ENCODE measurements around the gene PCP4L1. TPM values are rescaled to one million over a fixed set of nuclear protein-coding genes. Genes with fewer than 3 reads are reported as not detected.
"Not testable (repeated sequence)": the region's sequence is repeated elsewhere in the genome, so short reads cannot be mapped to it uniquely, and the experiment has no call there.

Gene PCP4L1
- total RNA-seq, 1 donor from 2014 or later, result 0.35 TPM

DNA sequence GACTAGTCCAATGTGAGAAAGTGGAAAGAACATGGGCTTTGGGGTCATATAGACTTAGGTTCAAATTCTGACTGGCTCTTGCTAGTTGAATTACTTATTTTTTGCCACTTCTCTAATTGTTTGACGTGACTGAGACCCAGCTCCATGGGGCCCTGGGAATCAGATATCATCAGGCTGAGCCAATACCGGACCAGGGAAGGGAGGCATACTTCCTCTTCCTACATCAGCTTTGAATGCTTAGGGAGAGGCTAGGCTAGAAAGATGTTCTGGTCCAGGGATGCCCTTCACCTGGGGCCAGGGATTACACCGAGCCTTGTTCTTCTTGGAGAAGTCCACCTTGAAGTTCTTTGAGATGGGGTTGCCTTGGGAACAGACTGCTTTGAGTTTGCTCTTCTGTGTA is 16.9 kb upstream of the PCP4L1 start:
- no peak for DNase-seq (ENCODE audit: low spot score)
- no peaks in the 10 kb centered on the region for H3K9me3 Mint-ChIP-seq (ENCODE audit: low read depth)

GRCh38 chr1:161242313-161242712 is 16.2 kb upstream of the PCP4L1 start:
- TF ChIP-seq, protein P1, sequence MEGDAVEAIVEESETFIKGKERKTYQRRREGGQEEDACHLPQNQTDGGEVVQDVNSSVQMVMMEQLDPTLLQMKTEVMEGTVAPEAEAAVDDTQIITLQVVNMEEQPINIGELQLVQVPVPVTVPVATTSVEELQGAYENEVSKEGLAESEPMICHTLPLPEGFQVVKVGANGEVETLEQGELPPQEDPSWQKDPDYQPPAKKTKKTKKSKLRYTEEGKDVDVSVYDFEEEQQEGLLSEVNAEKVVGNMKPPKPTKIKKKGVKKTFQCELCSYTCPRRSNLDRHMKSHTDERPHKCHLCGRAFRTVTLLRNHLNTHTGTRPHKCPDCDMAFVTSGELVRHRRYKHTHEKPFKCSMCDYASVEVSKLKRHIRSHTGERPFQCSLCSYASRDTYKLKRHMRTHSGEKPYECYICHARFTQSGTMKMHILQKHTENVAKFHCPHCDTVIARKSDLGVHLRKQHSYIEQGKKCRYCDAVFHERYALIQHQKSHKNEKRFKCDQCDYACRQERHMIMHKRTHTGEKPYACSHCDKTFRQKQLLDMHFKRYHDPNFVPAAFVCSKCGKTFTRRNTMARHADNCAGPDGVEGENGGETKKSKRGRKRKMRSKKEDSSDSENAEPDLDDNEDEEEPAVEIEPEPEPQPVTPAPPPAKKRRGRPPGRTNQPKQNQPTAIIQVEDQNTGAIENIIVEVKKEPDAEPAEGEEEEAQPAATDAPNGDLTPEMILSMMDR (IDR thresholded peaks at IDR 0.05), result no peak
- Mint-ChIP-seq H3K4me1 (ENCODE audit: low read depth) (no peaks in the 10 kb centered on the region), H3K27me3 (ENCODE audit: low read depth) (peaks cover 3% of the 10 kb centered on the region), H3K9me3 (ENCODE audit: low read depth) (no peaks in the 10 kb centered on the region), H3K27ac (ENCODE audit: unreplicated experiment) (no peak overlapping the region), H3K4me3 (ENCODE audit: unreplicated experiment) (no peak overlapping the region), H3K36me3 (ENCODE audit: low read depth) (no peaks in the 10 kb centered on the region)
- no peak for DNase-seq (ENCODE audit: low spot score)

More for the DNA sequence above, 16.9 kb upstream of the PCP4L1 start:
- TF ChIP-seq, protein P1 (IDR thresholded peaks at IDR 0.05), result no peak
- H3K4me3 Mint-ChIP-seq (ENCODE audit: unreplicated experiment), result no peak overlapping the region
- no peaks in the 10 kb centered on the region for H3K36me3 Mint-ChIP-seq (ENCODE audit: low read depth)
- H3K4me1 Mint-ChIP-seq (ENCODE audit: low read depth), result no peaks in the 10 kb centered on the region
- no peak overlapping the region for H3K27ac Mint-ChIP-seq (ENCODE audit: unreplicated experiment)
- H3K27me3 Mint-ChIP-seq (ENCODE audit: low read depth), result peaks cover 3% of the 10 kb centered on the region

GRCh38 chr1:161244888-161245287 is 13.7 kb upstream of the PCP4L1 start:
- DNase-seq (ENCODE audit: low spot score), result no peak
- H3K4me1 Mint-ChIP-seq (ENCODE audit: low read depth), result no peaks in the 10 kb centered on the region
- TF ChIP-seq, protein P1 (IDR thresholded peaks at IDR 0.05), result no peak
- H3K27me3 Mint-ChIP-seq (ENCODE audit: low read depth), result peaks cover 3% of the 10 kb centered on the region
- peaks cover 3% of the 10 kb centered on the region for H3K9me3 Mint-ChIP-seq (ENCODE audit: low read depth)
- H3K27ac Mint-ChIP-seq (ENCODE audit: unreplicated experiment), result no peak overlapping the region
- H3K4me3 Mint-ChIP-seq (ENCODE audit: unreplicated experiment), result no peak overlapping the region
- peaks cover 1% of the 10 kb centered on the region for H3K36me3 Mint-ChIP-seq (ENCODE audit: low read depth)

DNA sequence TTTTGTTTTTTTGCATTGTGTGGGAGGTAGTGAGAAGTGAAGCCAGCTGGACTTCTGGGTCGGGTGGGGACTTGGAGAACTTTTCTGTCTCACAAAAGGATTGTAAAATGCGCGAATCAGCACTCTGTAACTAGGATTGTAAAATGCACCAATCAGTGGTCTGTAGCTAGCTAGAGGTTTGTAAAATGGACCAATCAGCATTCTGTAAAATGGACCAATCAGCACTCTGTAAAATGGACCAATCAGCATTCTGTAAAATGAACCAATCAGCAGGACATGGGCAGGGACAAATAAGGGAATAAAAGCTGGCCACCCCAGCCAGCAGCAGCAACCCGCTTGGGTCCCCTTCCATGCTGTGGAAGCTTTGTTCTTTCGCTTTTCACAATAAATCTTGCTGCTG is 8.4 kb upstream of the PCP4L1 start:
- H3K4me3 Mint-ChIP-seq (ENCODE audit: unreplicated experiment); H3K36me3 Mint-ChIP-seq (ENCODE audit: low read depth); DNase-seq (ENCODE audit: low spot score); H3K9me3 Mint-ChIP-seq (ENCODE audit: low read depth); H3K27ac Mint-ChIP-seq (ENCODE audit: unreplicated experiment); H3K27me3 Mint-ChIP-seq (ENCODE audit: low read depth); H3K4me1 Mint-ChIP-seq (ENCODE audit: low read depth): not testable (repeated sequence)

DNA sequence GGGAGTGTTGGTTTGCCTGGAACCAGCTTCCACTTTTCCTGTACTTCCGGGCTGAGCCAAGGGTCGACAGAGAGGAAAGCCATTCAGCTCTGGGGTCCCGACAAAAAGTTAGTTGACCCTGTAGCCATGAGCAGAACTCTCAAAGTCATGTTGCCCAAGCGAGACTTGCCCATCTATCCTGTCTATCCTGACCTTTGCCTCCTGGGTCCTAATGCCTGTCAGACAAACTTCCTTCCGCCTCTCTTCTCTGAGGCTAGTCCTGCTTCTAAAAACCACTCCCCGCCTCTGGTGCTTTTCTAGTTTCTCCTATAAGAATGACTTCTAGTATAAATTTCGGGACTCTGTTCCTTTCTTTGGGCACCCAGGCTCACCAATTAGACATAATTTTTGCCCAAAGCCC is 7.7 kb upstream of the PCP4L1 start:
- H3K27ac Mint-ChIP-seq (ENCODE audit: unreplicated experiment), result no peak overlapping the region
- no peak for DNase-seq (ENCODE audit: low spot score)

GRCh38 chr1:161251579-161251978 is 7.0 kb upstream of the PCP4L1 start:
- H3K9me3 Mint-ChIP-seq (ENCODE audit: low read depth), result peaks cover 13% of the 10 kb centered on the region
- TF ChIP-seq, protein P1 (IDR thresholded peaks at IDR 0.05), result no peak
- DNase-seq (ENCODE audit: low spot score), result no peak
- H3K27me3 Mint-ChIP-seq (ENCODE audit: low read depth), result peaks cover 10% of the 10 kb centered on the region
- peaks cover 4% of the 10 kb centered on the region for H3K36me3 Mint-ChIP-seq (ENCODE audit: low read depth)
- no peak overlapping the region for H3K27ac Mint-ChIP-seq (ENCODE audit: unreplicated experiment)
- H3K4me3 Mint-ChIP-seq (ENCODE audit: unreplicated experiment), result no peak overlapping the region
- H3K4me1 Mint-ChIP-seq (ENCODE audit: low read depth), result no peaks in the 10 kb centered on the region

More for the DNA sequence above, 7.7 kb upstream of the PCP4L1 start:
- H3K27me3 Mint-ChIP-seq (ENCODE audit: low read depth), result peaks cover 10% of the 10 kb centered on the region
- TF ChIP-seq, protein P1 (IDR thresholded peaks at IDR 0.05), result no peak
- peaks cover 10% of the 10 kb centered on the region for H3K9me3 Mint-ChIP-seq (ENCODE audit: low read depth)
- H3K4me3 Mint-ChIP-seq (ENCODE audit: unreplicated experiment), result no peak overlapping the region
- peaks cover 4% of the 10 kb centered on the region for H3K36me3 Mint-ChIP-seq (ENCODE audit: low read depth)
- H3K4me1 Mint-ChIP-seq (ENCODE audit: low read depth), result no peaks in the 10 kb centered on the region

- not testable (repeated sequence) for DNase-seq (ENCODE audit: low spot score); H3K4me3 Mint-ChIP-seq (ENCODE audit: unreplicated experiment); H3K27ac Mint-ChIP-seq (ENCODE audit: unreplicated experiment)
- H3K36me3 Mint-ChIP-seq (ENCODE audit: low read depth), result peaks cover 16% of the 10 kb centered on the region
- peaks cover 16% of the 10 kb centered on the region for H3K4me1 Mint-ChIP-seq (ENCODE audit: low read depth)
- H3K27me3 Mint-ChIP-seq (ENCODE audit: low read depth), result peaks cover 31% of the 10 kb centered on the region
- H3K9me3 Mint-ChIP-seq (ENCODE audit: low read depth), result peaks cover 25% of the 10 kb centered on the region
Observed at GRCh38 chr1:161255302-161255701, 3.2 kb upstream of the PCP4L1 start.

DNA sequence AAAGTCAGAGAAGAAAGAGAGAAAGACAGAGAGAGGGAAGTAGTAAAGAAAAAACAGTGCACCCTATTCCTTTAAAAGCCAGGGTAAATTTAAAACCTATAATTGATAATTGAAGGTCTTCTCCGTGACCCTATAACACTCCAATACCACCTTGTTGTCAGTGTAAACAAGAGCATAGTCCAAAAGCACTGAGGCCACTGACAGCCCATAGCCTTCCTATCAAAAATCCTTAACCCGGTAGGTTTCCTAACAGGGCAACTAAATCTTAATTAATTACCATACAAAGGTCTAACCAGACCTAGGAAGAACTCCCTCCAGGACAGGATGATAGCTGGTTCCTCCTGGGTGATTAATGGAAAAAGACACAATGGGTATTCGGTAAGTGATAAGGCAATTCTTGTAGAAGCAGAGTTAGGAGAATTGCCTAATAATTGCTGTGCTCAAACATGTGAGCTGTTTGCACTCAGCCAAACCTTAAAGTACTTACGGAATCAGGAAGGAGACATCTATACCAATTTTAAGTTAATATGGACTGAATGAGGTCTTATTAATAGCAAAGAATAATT is 2.5 kb upstream of the PCP4L1 start:
- DNase-seq (ENCODE audit: low spot score); H3K27ac Mint-ChIP-seq (ENCODE audit: unreplicated experiment); H3K4me3 Mint-ChIP-seq (ENCODE audit: unreplicated experiment): not testable (repeated sequence)
- Mint-ChIP-seq H3K27me3 (ENCODE audit: low read depth) (peaks cover 37% of the 10 kb centered on the region), H3K4me1 (ENCODE audit: low read depth) (peaks cover 20% of the 10 kb centered on the region), H3K36me3 (ENCODE audit: low read depth) (peaks cover 16% of the 10 kb centered on the region), H3K9me3 (ENCODE audit: low read depth) (peaks cover 25% of the 10 kb centered on the region)
